Measurements from ENCODE around the gene HAPLN2.

Gene HAPLN2

DNA sequence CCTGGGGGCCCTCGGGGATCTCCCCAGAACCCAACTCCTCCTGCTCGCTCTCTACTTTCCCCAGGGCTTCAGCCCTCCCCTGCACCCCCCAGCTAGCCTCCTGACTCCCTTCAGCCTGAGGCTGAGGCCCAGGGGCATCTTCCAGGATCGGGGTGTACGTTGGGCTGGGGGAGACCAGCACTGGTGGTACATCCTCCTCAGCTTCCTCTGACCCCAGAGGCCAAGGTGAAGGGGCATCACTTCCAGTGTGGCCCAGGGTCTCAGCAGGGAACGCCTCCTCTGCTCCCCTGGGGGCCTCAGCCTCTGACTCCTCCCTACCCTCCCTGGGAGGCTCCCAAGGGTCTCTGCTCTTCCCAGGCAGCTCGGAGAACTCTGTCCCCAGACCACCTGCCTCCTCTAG is 51.1 kb downstream of the HAPLN2 start:
- TF ChIP-seq, protein P1, sequence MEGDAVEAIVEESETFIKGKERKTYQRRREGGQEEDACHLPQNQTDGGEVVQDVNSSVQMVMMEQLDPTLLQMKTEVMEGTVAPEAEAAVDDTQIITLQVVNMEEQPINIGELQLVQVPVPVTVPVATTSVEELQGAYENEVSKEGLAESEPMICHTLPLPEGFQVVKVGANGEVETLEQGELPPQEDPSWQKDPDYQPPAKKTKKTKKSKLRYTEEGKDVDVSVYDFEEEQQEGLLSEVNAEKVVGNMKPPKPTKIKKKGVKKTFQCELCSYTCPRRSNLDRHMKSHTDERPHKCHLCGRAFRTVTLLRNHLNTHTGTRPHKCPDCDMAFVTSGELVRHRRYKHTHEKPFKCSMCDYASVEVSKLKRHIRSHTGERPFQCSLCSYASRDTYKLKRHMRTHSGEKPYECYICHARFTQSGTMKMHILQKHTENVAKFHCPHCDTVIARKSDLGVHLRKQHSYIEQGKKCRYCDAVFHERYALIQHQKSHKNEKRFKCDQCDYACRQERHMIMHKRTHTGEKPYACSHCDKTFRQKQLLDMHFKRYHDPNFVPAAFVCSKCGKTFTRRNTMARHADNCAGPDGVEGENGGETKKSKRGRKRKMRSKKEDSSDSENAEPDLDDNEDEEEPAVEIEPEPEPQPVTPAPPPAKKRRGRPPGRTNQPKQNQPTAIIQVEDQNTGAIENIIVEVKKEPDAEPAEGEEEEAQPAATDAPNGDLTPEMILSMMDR (IDR thresholded peaks at IDR 0.05; ENCODE audit: low read depth, low read length, missing control alignments), result no peak
- no peak for DNase-seq (ENCODE audit: low read depth)
- in situ Hi-C loops (cut with HindIII; ENCODE audit: low sequenced_read_pairs), result no loop called here
- no peak overlapping the region for H3K4me3 ChIP-seq (ENCODE audit: low read depth, low read length)

DNA sequence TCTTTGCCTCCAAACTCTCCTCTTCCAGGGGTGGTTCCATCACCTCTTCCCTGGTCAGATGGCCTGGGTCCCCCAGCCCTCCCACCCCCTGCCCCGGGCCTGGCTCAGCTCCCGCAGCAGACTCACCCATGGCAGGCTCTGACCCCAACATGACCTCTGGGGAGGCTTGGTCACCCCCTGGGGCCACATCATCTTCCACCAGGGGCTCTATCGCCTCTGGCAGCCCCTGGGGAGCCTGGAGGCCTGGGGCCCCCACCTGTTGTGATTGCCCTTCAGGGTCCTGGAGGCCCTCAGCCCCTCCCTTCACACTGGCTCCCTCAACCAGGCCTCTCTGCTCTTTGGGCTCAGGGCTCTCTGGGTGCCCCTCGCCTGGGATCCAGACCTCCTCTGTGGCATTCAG is 51.6 kb downstream of the HAPLN2 start:
- in situ Hi-C loops (cut with HindIII; ENCODE audit: low sequenced_read_pairs), result no loop called here
- H3K4me3 ChIP-seq (ENCODE audit: low read depth, low read length), result no peak overlapping the region
- TF ChIP-seq, protein P1 (IDR thresholded peaks at IDR 0.05; ENCODE audit: low read depth, low read length, missing control alignments), result no peak
- DNase-seq (ENCODE audit: low read depth), result no peak

GRCh38 chr1:156671804-156672203 is 52.6 kb downstream of the HAPLN2 start:
- no peak for DNase-seq (ENCODE audit: low read depth)
- in situ Hi-C loops (cut with HindIII; ENCODE audit: low sequenced_read_pairs), result no loop called here
- H3K4me3 ChIP-seq (ENCODE audit: low read depth, low read length), result no peak overlapping the region
- TF ChIP-seq, protein P1 (IDR thresholded peaks at IDR 0.05; ENCODE audit: low read depth, low read length, missing control alignments), result no peak

DNA sequence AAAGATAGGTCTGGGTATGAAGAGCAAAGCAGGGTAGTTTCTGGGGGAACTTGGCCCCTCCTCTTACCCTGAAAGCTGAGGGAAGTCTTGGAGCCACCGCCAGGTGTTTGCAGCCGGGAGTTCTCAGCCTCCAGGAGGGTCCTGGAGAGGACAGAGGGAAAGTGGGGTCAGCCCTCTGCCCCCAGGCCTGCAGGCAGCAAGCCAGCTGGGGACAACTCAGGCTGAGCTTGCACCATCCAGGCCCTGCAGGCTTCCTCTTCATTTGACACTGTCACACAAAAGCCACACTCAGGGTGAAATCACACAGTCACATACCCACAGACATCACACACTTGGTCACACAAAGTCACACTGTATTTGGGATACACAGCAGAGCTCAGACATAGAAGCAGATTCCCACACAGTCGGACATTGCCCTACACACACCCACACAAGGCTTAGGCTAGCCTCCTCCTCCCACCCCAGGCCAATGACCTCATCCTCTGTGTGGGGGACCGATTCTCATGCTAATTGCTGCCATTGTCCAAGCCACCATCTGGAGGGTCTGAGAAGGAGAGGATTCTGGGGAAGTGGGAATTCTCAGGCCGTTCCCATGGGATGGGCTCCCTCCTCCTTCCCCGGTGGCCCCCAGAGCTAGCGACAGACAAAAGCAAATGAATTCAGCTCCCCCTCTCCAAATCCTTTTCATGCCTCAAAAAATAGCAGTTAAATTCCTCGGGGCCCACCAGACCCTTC is 54.3 kb downstream of the HAPLN2 start:
- H3K4me3 ChIP-seq (ENCODE audit: low read depth, low read length), result no peak overlapping the region
- in situ Hi-C loops (cut with HindIII; ENCODE audit: low sequenced_read_pairs), result no loop called here
- no peak for DNase-seq (ENCODE audit: low read depth)
- TF ChIP-seq, protein P1 (IDR thresholded peaks at IDR 0.05; ENCODE audit: low read depth, low read length, missing control alignments), result no peak

Measured in astrocyte of the cerebellum (primary cell).